GM19452 (cell line): ENCODE results near the gene ALPK3.

ENCODE experiments used
- ATAC-seq: cut with Tn5 transposase; IDR thresholded peaks from one replicate; pipeline ENCODE4 v1.9.1; 2021; ENCODE audit not compliant: unreplicated experiment

The ALPK3 gene

DNA sequence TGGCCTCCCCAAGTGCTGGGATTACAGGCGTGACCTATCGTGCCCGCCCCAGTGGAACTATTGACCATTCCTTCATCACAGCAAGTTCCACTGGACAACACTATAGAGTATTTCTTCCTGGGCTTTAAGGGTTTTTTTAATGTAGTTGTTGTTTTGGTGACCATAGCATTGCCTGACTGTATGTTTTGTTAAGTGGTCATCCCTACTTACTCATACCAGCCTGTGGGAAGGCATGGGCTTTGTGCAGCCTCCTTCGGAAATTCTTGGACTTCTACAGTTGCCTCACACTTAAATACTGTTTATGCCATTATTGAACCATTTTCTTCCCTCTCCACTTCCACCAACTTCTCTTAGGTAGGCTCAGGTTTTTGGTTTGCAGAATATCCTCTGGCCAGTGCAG lies 19.9 kb upstream of the ALPK3 start:
- no peak for ATAC-seq

GRCh38 chr15:84797801-84798200 lies 19.4 kb upstream of the ALPK3 start:
- no peak for ATAC-seq

DNA sequence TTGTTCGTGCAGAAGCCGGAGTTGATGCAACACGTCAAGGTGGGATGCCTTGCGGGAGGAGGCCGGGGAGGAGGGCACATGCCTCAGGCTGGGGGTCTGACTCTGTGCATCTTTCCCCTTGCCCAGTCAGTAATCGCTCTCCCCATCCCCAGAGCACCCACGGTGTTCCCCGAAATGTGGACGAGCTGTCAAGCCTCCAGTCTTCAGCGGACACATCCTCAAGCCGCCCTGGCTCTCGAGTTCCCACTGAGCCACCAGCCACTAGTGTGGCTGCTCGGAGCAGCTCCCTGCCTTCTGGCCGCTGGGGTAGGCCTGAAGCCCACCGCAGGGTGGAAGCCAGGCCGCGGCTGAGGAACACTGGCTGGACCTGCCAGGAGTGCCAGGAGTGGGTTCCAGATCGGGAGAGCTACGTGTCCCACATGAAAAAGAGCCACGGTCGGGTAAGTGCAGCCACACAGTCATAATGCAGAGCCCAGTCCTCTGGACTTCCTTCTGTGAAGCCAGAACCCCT lies 18.7 kb upstream of the ALPK3 start:
- ATAC-seq = no peak

GRCh38 chr15:84799511-84800187 lies 17.5 kb upstream of the ALPK3 start:
- ATAC-seq = no peak

DNA sequence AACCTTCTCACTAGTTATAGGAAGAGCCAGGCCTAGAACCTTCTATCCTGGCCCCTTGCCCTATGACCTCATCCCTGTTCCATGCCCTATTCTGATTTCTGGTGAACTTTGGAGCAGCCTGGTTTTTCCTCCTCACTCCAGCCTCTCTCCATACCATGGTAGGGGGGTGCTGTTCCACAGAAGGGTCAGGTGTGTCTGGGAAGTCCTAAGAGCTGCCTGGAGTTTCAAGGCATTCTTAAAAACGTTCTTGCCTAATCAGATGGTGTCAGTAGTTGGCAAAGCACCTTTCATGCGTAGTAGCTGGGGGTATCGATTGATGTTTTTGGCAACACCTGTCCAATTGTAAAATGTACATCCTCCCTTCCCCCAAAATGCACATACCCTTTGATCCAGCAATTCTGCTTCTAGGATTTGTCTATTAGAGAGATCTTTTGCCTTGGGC lies 16.8 kb upstream of the ALPK3 start:
- no peak for ATAC-seq

DNA sequence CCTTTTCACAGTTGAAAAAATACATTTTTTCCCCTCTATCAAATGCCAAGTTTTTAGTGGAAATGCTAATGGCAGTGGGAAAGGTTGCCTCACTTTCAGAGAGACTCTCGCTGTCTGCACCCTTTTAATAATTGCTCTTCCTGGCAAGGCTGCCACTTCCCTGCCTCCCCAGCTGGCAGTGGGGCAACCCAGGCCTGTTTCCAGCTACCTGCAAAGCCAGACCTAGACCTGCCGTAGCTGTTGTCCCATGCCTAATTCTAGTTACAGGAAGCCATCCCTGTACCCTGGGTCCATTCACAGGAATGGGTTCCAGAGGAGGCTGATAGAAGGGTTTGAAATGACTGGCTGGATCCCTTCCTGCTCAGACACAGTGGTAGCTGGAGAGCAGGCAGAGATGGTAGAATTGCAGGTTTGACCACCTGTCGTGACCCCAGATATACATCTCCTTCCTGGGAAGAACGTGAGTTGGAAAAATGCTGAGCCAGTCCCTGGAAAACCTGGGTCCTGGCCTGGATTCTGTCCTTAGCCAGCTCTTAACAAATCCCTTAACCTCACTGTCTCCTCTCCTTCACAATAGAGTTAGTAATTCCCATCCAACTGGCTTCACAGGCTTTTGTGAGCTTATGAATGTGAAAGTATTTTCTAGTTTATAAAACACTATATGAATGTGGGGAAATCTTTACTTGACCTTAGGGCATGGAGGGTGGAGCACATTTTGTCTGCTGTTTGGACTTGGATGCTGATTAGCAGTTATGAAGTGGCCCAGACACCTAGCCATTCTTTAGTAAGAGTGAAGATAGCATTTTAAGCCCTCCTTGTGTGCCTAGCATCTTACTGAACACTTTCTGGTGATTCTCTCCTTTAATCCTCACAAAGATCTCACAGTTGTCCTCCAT lies 12.9 kb upstream of the ALPK3 start:
- no peak for ATAC-seq

DNA sequence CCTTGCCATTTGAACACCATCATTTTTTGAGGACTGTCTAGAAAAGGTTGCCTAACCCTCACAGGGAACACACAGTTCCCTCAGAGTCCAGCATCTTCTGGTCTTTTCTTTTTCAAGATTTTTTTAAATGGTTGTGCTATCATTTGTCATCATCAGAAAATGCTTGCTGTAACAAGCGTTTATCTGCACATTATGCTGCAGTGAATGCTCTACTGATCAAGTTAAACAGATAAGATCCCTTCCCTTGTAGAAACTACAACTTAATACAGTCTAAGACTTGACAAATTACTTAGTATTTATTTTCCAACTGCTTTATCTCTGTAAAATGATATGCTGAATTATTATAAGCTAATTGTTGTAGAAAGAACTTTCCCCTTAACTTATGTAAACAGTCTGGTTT lies 11.9 kb upstream of the ALPK3 start:
- no peak for ATAC-seq

DNA sequence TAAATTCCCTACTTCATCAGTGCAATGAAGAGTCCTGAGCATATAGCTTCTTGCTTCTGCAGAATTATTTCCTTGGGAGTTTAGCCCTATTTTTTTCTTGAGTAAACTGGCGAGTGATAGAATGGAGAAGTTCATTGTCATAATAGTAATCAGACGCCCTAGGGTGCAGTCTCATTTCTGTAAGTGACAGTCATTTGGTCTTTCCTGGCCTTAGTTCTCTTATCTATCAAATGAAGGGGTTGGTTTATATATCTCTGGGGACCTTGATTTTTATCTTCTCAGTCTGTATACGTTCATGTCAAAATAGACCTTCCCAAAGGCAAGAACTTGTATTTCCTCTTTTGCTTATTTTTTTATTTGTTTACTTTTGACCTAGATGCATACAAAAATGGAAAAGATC lies 9.9 kb upstream of the ALPK3 start:
- ATAC-seq = no peak

GRCh38 chr15:84810073-84810840 lies 6.9 kb upstream of the ALPK3 start:
- no peak for ATAC-seq

DNA sequence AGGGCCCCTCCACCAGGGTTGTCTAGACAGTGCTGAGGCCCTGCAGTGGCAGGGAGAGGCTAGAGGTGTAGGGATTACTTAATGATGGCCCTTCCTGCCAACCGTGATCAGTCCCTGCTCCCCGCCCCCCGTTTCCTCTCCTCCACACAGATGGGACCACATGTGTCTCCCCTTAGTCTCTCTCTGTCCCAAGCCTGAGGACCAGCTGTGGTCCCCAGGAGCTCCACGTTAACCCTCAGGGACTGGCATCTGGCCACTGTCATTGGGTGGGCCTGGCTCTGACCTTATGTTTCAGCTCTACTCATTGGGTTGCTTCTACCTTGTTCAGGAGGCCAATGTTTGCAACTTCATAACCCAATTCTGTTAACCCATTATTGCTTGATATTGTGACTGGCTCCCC lies 6.0 kb upstream of the ALPK3 start:
- ATAC-seq = no peak

DNA sequence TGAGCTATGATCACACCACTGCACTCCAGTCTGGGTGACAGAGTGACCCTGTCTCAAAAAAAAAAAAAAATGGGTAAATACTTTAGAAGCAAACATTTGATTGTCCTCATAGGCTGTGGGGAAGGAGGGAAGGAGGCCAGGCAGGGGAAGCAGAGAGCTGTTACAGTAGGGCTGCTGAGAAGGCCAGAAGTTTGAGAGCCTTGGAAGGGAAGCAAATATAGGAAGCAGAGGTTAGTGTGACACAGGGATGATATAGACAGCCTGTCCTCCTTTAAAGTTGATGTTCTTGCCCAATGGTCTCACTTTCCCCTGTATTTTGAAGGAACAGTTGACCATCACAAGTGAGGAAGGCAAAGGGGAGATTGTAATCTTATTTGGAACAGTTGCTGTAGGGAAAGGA lies 5.3 kb upstream of the ALPK3 start:
- no peak for ATAC-seq

DNA sequence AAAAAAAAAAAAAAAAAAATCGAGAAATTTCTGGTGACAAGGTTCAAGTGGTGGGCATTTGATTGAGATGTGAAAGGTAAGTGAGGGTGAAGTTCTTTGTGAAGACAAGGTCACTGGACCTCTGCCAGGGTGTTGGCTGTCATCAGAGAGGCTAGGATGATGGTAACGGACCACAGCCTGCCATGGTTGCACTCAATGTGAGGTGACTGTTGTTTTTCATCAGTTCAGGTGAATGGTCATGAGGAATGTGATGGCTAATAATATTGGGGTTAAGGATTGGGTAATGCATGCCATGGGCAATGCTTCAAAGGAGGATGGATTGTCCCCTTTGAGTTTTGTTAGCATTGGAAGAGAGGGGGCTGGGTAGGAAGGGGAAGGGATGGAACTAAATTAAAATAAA lies 4.3 kb upstream of the ALPK3 start:
- no peak for ATAC-seq

- no peak for ATAC-seq
These were observed 3.7 kb upstream of the ALPK3 start for GRCh38 chr15:84813435-84813834.

DNA sequence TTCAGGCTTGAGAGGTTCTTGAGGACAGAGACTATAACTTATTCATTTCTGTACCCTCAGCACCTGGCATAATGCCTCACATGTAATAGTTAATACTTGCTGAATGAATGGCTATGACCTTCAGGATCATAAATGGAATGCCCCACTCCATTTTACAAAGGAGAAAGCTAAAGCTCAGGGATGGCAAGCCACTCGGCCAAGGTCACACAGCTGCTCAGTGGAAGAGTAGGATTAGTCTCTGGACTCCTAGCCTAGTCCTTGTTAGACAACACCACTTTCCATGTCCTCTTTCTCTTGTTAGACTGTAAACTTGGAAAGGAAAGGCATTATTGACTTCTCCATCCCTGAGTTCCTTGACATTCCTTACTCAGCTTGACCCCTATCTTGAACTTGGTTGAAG lies 3.2 kb upstream of the ALPK3 start:
- no peak for ATAC-seq

DNA sequence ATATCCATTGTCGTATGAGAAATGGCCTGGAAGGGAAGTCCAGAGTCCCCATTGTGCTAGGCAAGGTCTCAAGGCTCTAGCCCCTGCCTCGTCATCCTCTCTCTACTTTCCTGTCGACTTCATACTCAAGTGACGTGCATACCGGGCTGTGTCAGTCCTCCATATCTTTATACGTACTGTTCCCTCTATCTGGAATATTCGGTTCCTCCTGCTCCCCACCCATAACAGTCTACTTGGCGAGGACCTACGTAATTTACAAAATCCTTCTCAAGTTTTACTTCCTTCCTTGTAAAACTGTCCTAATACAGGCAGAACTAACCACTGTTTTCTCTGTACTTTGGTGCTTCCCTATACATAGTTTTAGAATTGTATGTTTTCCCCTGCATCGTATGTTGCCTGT lies 2.2 kb upstream of the ALPK3 start:
- ATAC-seq = no peak

DNA sequence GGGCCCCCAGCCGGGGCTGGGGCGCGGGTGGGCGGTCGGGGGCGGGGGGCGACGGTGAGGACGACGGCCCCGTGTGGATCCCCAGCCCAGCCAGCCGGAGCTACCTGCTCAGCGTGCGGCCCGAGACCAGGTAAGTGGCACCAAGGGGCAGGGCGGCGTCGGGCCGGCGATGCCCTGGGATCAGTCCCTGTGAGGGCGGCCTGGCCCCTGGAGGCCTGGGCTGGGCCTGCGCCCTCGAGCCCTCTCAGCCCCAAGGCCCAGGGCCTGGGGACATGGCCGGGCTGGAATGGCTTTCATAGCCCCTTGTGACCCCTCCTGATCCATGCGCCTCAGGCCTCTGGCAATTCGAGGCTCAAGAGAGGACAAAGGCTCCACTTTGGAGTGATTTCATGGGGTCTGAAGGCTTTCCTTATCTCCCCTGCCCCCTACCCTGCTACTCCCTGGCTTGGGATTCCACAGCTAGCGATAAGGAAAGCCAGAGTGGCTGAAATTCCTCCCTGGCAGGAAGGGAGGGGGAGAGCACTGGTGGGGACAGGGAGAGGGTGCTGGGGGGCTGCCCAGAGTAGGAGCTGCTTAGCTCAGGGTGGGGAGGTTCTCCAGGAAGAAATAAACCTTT lies 418 bp downstream of the ALPK3 start:
- ATAC-seq = no peak

GRCh38 chr15:84818261-84819131 lies 1.3 kb downstream of the ALPK3 start:
- ATAC-seq = no peak

DNA sequence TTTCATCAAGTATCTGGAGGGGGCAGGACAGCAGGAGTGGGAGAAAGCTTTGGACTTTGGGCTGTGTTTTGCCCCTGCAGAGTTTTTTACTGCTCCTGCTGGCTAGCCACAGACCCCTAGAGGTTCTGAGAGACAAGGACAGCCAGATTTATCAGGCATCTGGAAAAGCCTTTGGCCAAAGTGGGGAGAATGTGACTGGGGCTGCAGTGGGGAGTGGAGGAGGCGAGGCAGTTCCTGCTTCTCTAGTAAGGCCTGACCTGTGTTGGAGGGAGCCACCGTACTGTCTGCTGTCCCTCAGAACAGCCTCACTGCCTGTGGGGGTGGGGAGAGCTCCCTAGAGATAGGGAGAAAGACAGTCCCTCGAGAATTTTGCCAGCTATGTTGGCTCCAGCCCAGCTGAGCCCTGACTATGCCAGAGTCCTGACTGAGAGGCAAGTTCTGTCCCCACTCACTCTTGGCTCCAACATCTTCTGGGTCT lies 2.2 kb downstream of the ALPK3 start:
- no peak for ATAC-seq

GRCh38 chr15:84819791-84820190 lies 2.6 kb downstream of the ALPK3 start:
- ATAC-seq = no peak

GRCh38 chr15:84821501-84822021 lies 4.4 kb downstream of the ALPK3 start:
- ATAC-seq = no peak
